Heart left ventricle (tissue), 16 donors: Measurements from ENCODE around the gene SIAH3. TPM values are rescaled to one million over a fixed set of nuclear protein-coding genes. Genes with fewer than 3 reads are reported as not detected.

Experiments
- ATAC-seq, 4 donors: fragments of 200-7000 bp; cut with Tn5 transposase; one replicate each; pipeline ENCODE4 v1.9.1; 2020 to 2022; ENCODE audit warnings: moderate library complexity in 4 of 4, mild to moderate bottlenecking in 3 of 4, moderate number of reproducible peaks in 1 of 4
- DNase-seq, 5 donors: peaks; one replicate each; pipeline ENCODE4 v3.0.0-alpha.2; 2020
- H3K27ac ChIP-seq, 12 donors: fragments of 200-600 bp; sonication (generic) in 4 of 12; one replicate each; pipeline versions ENCODE4 v1.5.0 to v1.8.0; 2016 to 2022; ENCODE audit warnings: mild to moderate bottlenecking in 2 of 12
- H3K27me3 ChIP-seq, 9 donors: fragments of 200-600 bp; sonication (generic) in 2 of 9; one replicate each; pipeline versions ENCODE4 v1.5.1 to v1.8.0; 2016 to 2022; ENCODE audit warnings: mild to moderate bottlenecking in 3 of 9
- H3K36me3 ChIP-seq, 9 donors: fragments of 200-600 bp; sonication (generic) in 2 of 9; one replicate each; pipeline versions ENCODE4 v1.5.0 to v1.8.0; 2018 to 2022; ENCODE audit warnings: mild to moderate bottlenecking in 2 of 9
- H3K4me1 ChIP-seq, 12 donors: fragments of 200-600 bp; sonication (generic) in 4 of 12; one replicate each; pipeline versions ENCODE4 v1.5.0 to v1.8.0; 2016 to 2022; ENCODE audit warnings: mild to moderate bottlenecking in 3 of 12
- H3K4me3 ChIP-seq, 12 donors: fragments of 200-600 bp; sonication (generic) in 4 of 12; one replicate each; pipeline versions ENCODE4 v1.5.0 to v1.8.0; 2017 to 2022; ENCODE audit warnings: mild to moderate bottlenecking in 9 of 12, moderate library complexity in 4 of 12
- H3K9me3 ChIP-seq, 12 donors: fragments of 200-600 bp; sonication (generic) in 4 of 12; one replicate each; pipeline versions ENCODE4 v1.5.0 to v1.8.0; 2016 to 2022; ENCODE audit warnings: mild to moderate bottlenecking in 1 of 12
- CTCF ChIP-seq, 12 donors: fragments of 200-600 bp; sonication (generic) in 4 of 12; IDR thresholded peaks; one replicate each; pipeline versions ENCODE4 v1.5.0 to v1.8.0; 2018 to 2022; ENCODE audit warnings: antibody characterized with exemption in 12 of 12, mild to moderate bottlenecking in 5 of 12
- POLR2A ChIP-seq, 2 donors: fragments of 450-650 bp; IDR thresholded peaks; one replicate each; pipeline ENCODE4 v1.6.1; 2017; ENCODE audit warnings: antibody characterized with exemption in 2 of 2, mild to moderate bottlenecking in 2 of 2, moderate library complexity in 2 of 2
- WGBS, 4 donors: extraction: QIAGEN DNeasy Blood & Tissue Kit in 2 of 4; methylation state at CpG; one replicate each; pipeline versions ENCODE4 v1.1.5 to v1.1.7; 2013 to 2018; 5-methylcytosine and 5-hydroxymethylcytosine counted together
- intact Hi-C, 10 donors: fragments of 100-400 bp; cut with DNase I; formaldehyde crosslinking; loops; one replicate each; pipeline versions ENCODE4 v1.11.1 to v1.14.2; 2022
- polyA plus RNA-seq, 2 donors: library from polyadenylated mRNA; stranded (reverse); fragments of 200-250 nt; gene quantifications; one replicate each; pipeline ENCODE4 v1.2.3, GENCODE V29; 2013
- total RNA-seq, 9 donors: library from RNA; depleted of rRNA in 2 of 9; stranded (reverse); fragments of >200 nt in 2 of 9; fragmentation: NEBNext Ultra II Directional in 3 of 9; extraction: Animal tissue kit (Norgen Biotek cat#: 25700) in 3 of 9; gene quantifications; one replicate each; pipeline versions ENCODE4 v1.1.0 to v1.2.4, GENCODE V29; 2016 to 2023
- donor health status: ischemic (EF 13 %, LVEDD 7.1; RV severe dilation, severe dysfunction).
- donor health status: healthy with polysubstance abuse.
- donor health status: DM: no; HTN: yes; CAD: no.
- donor health status: DM: no; HTN: no; CAD: no.
- donor health status: ischemic (EF 25% LVEDD 6.9; RV normal size, moderate dysfunction).
- donor health status: ischemic (EF 25% LVEDD 5.7; RV mildly dilated, moderate dysfunction).
- donor health status: healthy.
- donor health status: DM: yes; HTN: yes; CAD: no.
- donor health status: ischemic (EF 35%, LVEDD 5.7; RV mildly dilated, moderate dysfunction).
- donor health status: nonischemic (EF 11% LVEDD 7.7; RV severe dilation, severe dysfunction).
- donor health status: DM: yes; HTN: yes; CAD: no.
- donor health status: PGD.
- donor health status: ischemic (EF 29% LVEDD 5.4; RV normal size, mild dysfunction).
- donor health status: nonischemic (EF 23%, LVEDD 6.1; RV moderate dilation, normal function).

The SIAH3 gene
- total and polyA plus RNA-seq, 11 donors = 0.05 to 0.18 (median 0.07) TPM; not detected in 8

GRCh38 chr13:45809801-45810394 lies 41.7 kb downstream of the SIAH3 start:
- H3K27ac ChIP-seq = no peak overlapping the region
- H3K4me3 ChIP-seq = no peak overlapping the region
- intact Hi-C loops = loop anchor here in 6 of 10 donors (5.0 to 10.0 kb wide), 5 partner anchors 72 to 352 kb away; no protein-coding TSS in a partner anchor
- H3K27me3 ChIP-seq = no peaks in the 10 kb centered on the region
- peaks cover 0 to 8% (median 0%) of the 10 kb centered on the region in 12 donors for H3K9me3 ChIP-seq
- H3K36me3 ChIP-seq = no peaks in the 10 kb centered on the region
- H3K4me1 ChIP-seq = peaks cover 0 to 12% (median 0%) of the 10 kb centered on the region in 12 donors
- no peak for TF ChIP-seq POLR2A (IDR thresholded peaks at IDR 0.05)
- TF ChIP-seq CTCF (IDR thresholded peaks at IDR 0.05) = no peak
- ATAC-seq (no peak), DNase-seq (no peak)
- WGBS, 4 donors = 66 to 78% (median 72%) methylated on average over 7 of the region's 7 CpGs

GRCh38 chr13:45808925-45809324 lies 42.6 kb downstream of the SIAH3 start:
- no peak overlapping the region for H3K4me3 ChIP-seq
- ATAC-seq (no peak), DNase-seq (no peak)
- intact Hi-C loops = loop anchor here in 5 of 10 donors (5.0 to 10.0 kb wide), 4 partner anchors 184 to 353 kb away; no protein-coding TSS in a partner anchor
- no peaks in the 10 kb centered on the region for H3K36me3 ChIP-seq
- H3K4me1 ChIP-seq = peaks cover 0 to 12% (median 0%) of the 10 kb centered on the region in 12 donors
- no peak for TF ChIP-seq POLR2A (IDR thresholded peaks at IDR 0.05)
- TF ChIP-seq CTCF (IDR thresholded peaks at IDR 0.05) = no peak
- H3K27me3 ChIP-seq = no peaks in the 10 kb centered on the region
- WGBS, 4 donors = 87 to 93% (median 90%) methylated on average over 6 of the region's 6 CpGs
- no peak overlapping the region for H3K27ac ChIP-seq
- H3K9me3 ChIP-seq = peaks cover 0 to 8% (median 0%) of the 10 kb centered on the region in 12 donors

GRCh38 chr13:45807520-45808099 lies 43.9 kb downstream of the SIAH3 start:
- peak; percentile 53 to 81 (median 68) for ATAC-seq
- TF ChIP-seq CTCF (IDR thresholded peaks at IDR 0.05) = peak; percentile 40 to 71 (median 56)
- TF ChIP-seq POLR2A (IDR thresholded peaks at IDR 0.05) = no peak
- Histone ChIP-seq H3K9me3 (peaks cover 0 to 8% (median 0%) of the 10 kb centered on the region in 12 donors), H3K4me1 (peaks cover 0 to 5% (median 0%) of the 10 kb centered on the region in 12 donors), H3K27ac (no peak overlapping the region), H3K27me3 (no peaks in the 10 kb centered on the region), H3K4me3 (no peak overlapping the region), H3K36me3 (no peaks in the 10 kb centered on the region)
- WGBS, 4 donors = 24 to 41% (median 39%) methylated on average over 3 of the region's 3 CpGs
- DNase-seq = peak in 3 of 5 donors; percentile 27 to 53 (median 47)
- intact Hi-C loops = loop anchor here in 7 of 10 donors (1.0 to 10.0 kb wide), 7 partner anchors 72 to 355 kb away; no protein-coding TSS in a partner anchor

- DNase-seq = no peak
- H3K27me3 ChIP-seq = no peaks in the 10 kb centered on the region
- no peak for TF ChIP-seq CTCF (IDR thresholded peaks at IDR 0.05)
- no peak for TF ChIP-seq POLR2A (IDR thresholded peaks at IDR 0.05)
- no peaks in the 10 kb centered on the region for H3K36me3 ChIP-seq
- ATAC-seq = no peak
- H3K27ac ChIP-seq = no peak overlapping the region
- intact Hi-C loops = loop anchor here in 5 of 10 donors (5.0 to 10.0 kb wide), 4 partner anchors 92 to 324 kb away; no protein-coding TSS in a partner anchor
- peaks cover 0 to 9% (median 0%) of the 10 kb centered on the region in 12 donors for H3K4me1 ChIP-seq
- WGBS, 4 donors = 82 to 91% (median 87%) methylated on average over 5 of the region's 5 CpGs
- peaks cover 0 to 6% (median 0%) of the 10 kb centered on the region in 12 donors for H3K9me3 ChIP-seq
- H3K4me3 ChIP-seq = no peak overlapping the region
These were observed 51.1 kb downstream of the SIAH3 start for GRCh38 chr13:45800485-45800884.
